Caco-2 (cell line): ENCODE results near the gene TJAP1. TPM values are rescaled to one million over a fixed set of nuclear protein-coding genes. Genes with fewer than 3 reads are reported as not detected.

ENCODE experiments used
- BruUV-seq: library from RNA; stranded (reverse); fragments of 400-500 nt; replicated peaks from 2 replicates; lab custom pipeline; 2021; lab: Mats Ljungman, UMichigan
- CTCF ChIA-PET: fragments of 300-600 bp; sonication (Branson Sonifier 250); formaldehyde crosslinking; loops from one replicate; lab custom pipeline; 2022; ENCODE audit warnings: antibody characterized with exemption; lab: Charles Lee
- POLR2A ChIA-PET: fragments of 300-600 bp; sonication (Branson Sonifier 250); formaldehyde crosslinking; loops from one replicate; lab custom pipeline; 2022; ENCODE audit warnings: antibody characterized with exemption; lab: Charles Lee
- DNase-seq, 2 experiments: peaks; one replicate each; pipeline versions ENCODE4 v3.0.0 to v3.0.0-alpha.2; 2020 to 2022
- H3K27me3 ChIP-seq: replicated peaks from 2 replicates; pipeline ENCODE4 v1.6.0; 2011; ENCODE audit warnings: low read length; ENCODE audit not compliant: control insufficient read depth, insufficient read depth
- H3K36me3 ChIP-seq: 2 replicates; pipeline ENCODE4 v1.5.1; 2011; ENCODE audit warnings: low read length; ENCODE audit not compliant: control insufficient read depth, insufficient read depth
- H3K4me1 ChIP-seq: fragments of 250-450 bp; sonication (Bioruptor Pico); 2 replicates; pipeline ENCODE4 v1.5.1; 2020; ENCODE audit warnings: mild to moderate bottlenecking
- H3K4me3 ChIP-seq: 2 replicates; pipeline ENCODE4 v1.5.1; 2011; ENCODE audit warnings: low read depth, mild to moderate bottlenecking, control low read depth, low read length
- H3K9me3 ChIP-seq: fragments of 250-450 bp; sonication (Bioruptor Pico); 2 replicates; pipeline ENCODE4 v1.5.1; 2020; ENCODE audit warnings: mild to moderate bottlenecking, moderate library complexity
- H3K27ac Mint-ChIP-seq: one replicate; pipeline ENCODE4 v1.8.0; 2022; ENCODE audit warnings: mixed read lengths; ENCODE audit not compliant: unreplicated experiment
- H3K27me3 Mint-ChIP-seq: one replicate; pipeline ENCODE4 v1.8.0; 2022; ENCODE audit warnings: mixed read lengths; ENCODE audit not compliant: insufficient read depth, unreplicated experiment
- H3K36me3 Mint-ChIP-seq: one replicate; pipeline ENCODE4 v1.8.0; 2022; ENCODE audit warnings: mild to moderate bottlenecking, mixed read lengths; ENCODE audit not compliant: insufficient read depth, unreplicated experiment
- H3K4me1 Mint-ChIP-seq: one replicate; pipeline ENCODE4 v1.8.0; 2022; ENCODE audit warnings: low read depth, mixed read lengths; ENCODE audit not compliant: unreplicated experiment
- H3K4me3 Mint-ChIP-seq: one replicate; pipeline ENCODE4 v1.8.0; 2022; ENCODE audit warnings: mild to moderate bottlenecking, moderate library complexity, mixed read lengths; ENCODE audit not compliant: unreplicated experiment
- H3K9me3 Mint-ChIP-seq: one replicate; pipeline ENCODE4 v1.8.0; 2022; ENCODE audit warnings: mixed read lengths; ENCODE audit not compliant: unreplicated experiment
- intact Hi-C: fragments of 100-400 bp; cut with micrococcal nuclease; formaldehyde crosslinking; loops from one replicate; pipeline ENCODE4 v1.10.0; 2022; ENCODE audit not compliant: unreplicated experiment
- total RNA-seq: library from RNA; stranded (reverse); gene quantifications from 2 replicates; pipeline ENCODE4 v1.2.3, GENCODE V29; 2022
- TF ChIP-seq, protein P1 (sequence below), 2 experiments: fragments of 200-600 bp in 1 of 2; IDR thresholded peaks; 1 replicate in 1 of 2; 2 replicates in 1 of 2; pipeline versions ENCODE4 v1.5.1 to v1.8.0; 2011 to 2022; ENCODE audit warnings: antibody characterized with exemption in 1 of 2, control low read depth in 1 of 2, inconsistent platforms in 1 of 2, low read depth in 1 of 2, low read length in 1 of 2, mild to moderate bottlenecking in 1 of 2, moderate library complexity in 1 of 2; ENCODE audit not compliant: insufficient read depth in 1 of 2, severe bottlenecking in 1 of 2, unreplicated experiment in 1 of 2

Gene TJAP1
- total RNA-seq, 1 experiment from 2014 or later, result 34.0 TPM

DNA sequence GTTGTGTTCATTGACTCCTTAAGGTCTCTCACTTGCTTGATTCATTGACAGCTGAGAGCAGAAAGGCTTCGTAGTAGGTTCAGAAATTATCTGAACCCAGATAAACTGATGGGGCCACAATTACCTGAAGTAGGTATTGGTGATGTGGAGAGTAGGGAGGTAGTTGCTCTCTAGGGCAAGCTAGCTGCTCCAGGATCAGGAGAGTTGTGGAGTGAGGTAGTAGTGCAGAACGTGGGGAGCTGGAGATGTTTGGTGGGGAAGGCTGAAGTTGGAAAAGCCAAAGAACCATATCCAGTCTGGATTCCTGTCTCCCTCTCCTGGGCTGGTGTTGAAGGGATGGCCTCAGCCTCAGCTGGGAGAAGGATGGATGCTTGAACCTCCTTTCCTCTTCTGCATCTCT, 15.9 kb downstream of the TJAP1 start:
- TF ChIP-seq, protein P1, sequence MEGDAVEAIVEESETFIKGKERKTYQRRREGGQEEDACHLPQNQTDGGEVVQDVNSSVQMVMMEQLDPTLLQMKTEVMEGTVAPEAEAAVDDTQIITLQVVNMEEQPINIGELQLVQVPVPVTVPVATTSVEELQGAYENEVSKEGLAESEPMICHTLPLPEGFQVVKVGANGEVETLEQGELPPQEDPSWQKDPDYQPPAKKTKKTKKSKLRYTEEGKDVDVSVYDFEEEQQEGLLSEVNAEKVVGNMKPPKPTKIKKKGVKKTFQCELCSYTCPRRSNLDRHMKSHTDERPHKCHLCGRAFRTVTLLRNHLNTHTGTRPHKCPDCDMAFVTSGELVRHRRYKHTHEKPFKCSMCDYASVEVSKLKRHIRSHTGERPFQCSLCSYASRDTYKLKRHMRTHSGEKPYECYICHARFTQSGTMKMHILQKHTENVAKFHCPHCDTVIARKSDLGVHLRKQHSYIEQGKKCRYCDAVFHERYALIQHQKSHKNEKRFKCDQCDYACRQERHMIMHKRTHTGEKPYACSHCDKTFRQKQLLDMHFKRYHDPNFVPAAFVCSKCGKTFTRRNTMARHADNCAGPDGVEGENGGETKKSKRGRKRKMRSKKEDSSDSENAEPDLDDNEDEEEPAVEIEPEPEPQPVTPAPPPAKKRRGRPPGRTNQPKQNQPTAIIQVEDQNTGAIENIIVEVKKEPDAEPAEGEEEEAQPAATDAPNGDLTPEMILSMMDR (IDR thresholded peaks at IDR 0.05; ENCODE audit: insufficient read depth in 1 of 2, low read depth in 1 of 2, low read length in 1 of 2, severe bottlenecking in 1 of 2, unreplicated experiment in 1 of 2), result no peak
- BruUV-seq, result no TSS peak
- H3K4me1 Mint-ChIP-seq, result peaks cover 20% of the 10 kb centered on the region
- intact Hi-C loops, result no loop called here
- no peaks in the 10 kb centered on the region for H3K9me3 Mint-ChIP-seq
- Histone ChIP-seq H3K27me3 (no peaks in the 10 kb centered on the region), H3K4me3 (no peak overlapping the region), H3K9me3 (no peaks in the 10 kb centered on the region), H3K36me3 (no peaks in the 10 kb centered on the region), H3K4me1 (peaks cover 37% of the 10 kb centered on the region)
- H3K36me3 Mint-ChIP-seq, result peaks cover 7% of the 10 kb centered on the region
- H3K4me3 Mint-ChIP-seq, result no peak overlapping the region
- no peak overlapping the region for H3K27ac Mint-ChIP-seq
- no peaks in the 10 kb centered on the region for H3K27me3 Mint-ChIP-seq
- no peak for DNase-seq
- ChIA-PET CTCF (interaction anchor here (0.6 to 1.0 kb wide), 4 partner anchors 16 to 103 kb away, joined by 3 to 6 read pairs (median 3); partner anchors contain the start of gene TJAP1), POLR2A (interaction anchor here (0.9 kb wide), 1 partner anchor 8 kb away, joined by 3 read pairs; no protein-coding TSS in a partner anchor)

- no peaks in the 10 kb centered on the region for H3K9me3 ChIP-seq
- Mint-ChIP-seq H3K36me3 (peaks cover 13% of the 10 kb centered on the region), H3K27me3 (no peaks in the 10 kb centered on the region), H3K4me1 (peaks cover 20% of the 10 kb centered on the region), H3K27ac (no peak overlapping the region), H3K4me3 (no peak overlapping the region), H3K9me3 (no peaks in the 10 kb centered on the region)
- H3K27me3 ChIP-seq, result no peaks in the 10 kb centered on the region
- peaks cover 37% of the 10 kb centered on the region for H3K4me1 ChIP-seq
- ChIA-PET CTCF (interaction anchor here (1.0 kb wide), 1 partner anchor 16 kb away, joined by 3 read pairs; the partner anchor contains the start of gene TJAP1), POLR2A (interaction anchor here (0.9 kb wide), 1 partner anchor 8 kb away, joined by 3 read pairs; no protein-coding TSS in a partner anchor)
- BruUV-seq, result no TSS peak
- DNase-seq, result no peak
- TF ChIP-seq, protein P1 (IDR thresholded peaks at IDR 0.05; ENCODE audit: insufficient read depth in 1 of 2, low read depth in 1 of 2, low read length in 1 of 2, severe bottlenecking in 1 of 2, unreplicated experiment in 1 of 2), result no peak
- intact Hi-C loops, result no loop called here
- H3K4me3 ChIP-seq, result no peak overlapping the region
- H3K36me3 ChIP-seq, result no peaks in the 10 kb centered on the region; the same call in 1 of the 2 replicates
These were observed 16.5 kb downstream of the TJAP1 start for GRCh38 chr6:43493833-43494232.

DNA sequence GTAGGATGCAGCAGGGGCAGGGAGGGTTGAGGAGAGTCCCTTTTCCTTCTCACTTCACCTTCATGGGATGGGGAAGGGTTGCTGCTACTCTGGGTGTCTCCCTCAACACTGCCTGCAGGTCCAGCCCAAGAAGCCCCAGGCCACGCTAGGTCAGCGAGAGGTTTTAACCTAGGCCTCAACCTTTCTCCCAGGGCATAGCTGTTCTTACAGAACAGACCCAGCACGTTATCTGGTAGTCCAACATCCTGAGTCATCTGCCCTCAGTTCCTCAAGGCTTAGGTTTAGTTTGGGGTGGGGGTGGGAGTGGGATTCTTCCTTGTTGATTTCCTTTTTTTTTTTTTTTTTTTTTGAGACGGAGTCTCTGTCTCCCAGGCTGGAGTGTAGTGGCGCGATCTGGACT, 17.0 kb downstream of the TJAP1 start:
- no TSS peak for BruUV-seq
- no peak overlapping the region for H3K4me3 Mint-ChIP-seq
- Histone ChIP-seq H3K36me3 (peaks cover 2% of the 10 kb centered on the region; the same call in 1 of the 2 replicates), H3K9me3 (no peaks in the 10 kb centered on the region), H3K27me3 (no peaks in the 10 kb centered on the region), H3K4me3 (no peak overlapping the region), H3K4me1 (peaks cover 37% of the 10 kb centered on the region)
- H3K4me1 Mint-ChIP-seq, result peaks cover 20% of the 10 kb centered on the region
- ChIA-PET CTCF (interaction anchor here (1.0 kb wide), 1 partner anchor 17 kb away, joined by 3 read pairs; the partner anchor contains the start of gene TJAP1), POLR2A (interaction anchor here (0.9 kb wide), 1 partner anchor 9 kb away, joined by 3 read pairs; no protein-coding TSS in a partner anchor)
- H3K27me3 Mint-ChIP-seq, result no peaks in the 10 kb centered on the region
- H3K27ac Mint-ChIP-seq, result no peak overlapping the region
- H3K36me3 Mint-ChIP-seq, result peaks cover 17% of the 10 kb centered on the region
- TF ChIP-seq, protein P1 (IDR thresholded peaks at IDR 0.05; ENCODE audit: insufficient read depth in 1 of 2, low read depth in 1 of 2, low read length in 1 of 2, severe bottlenecking in 1 of 2, unreplicated experiment in 1 of 2), result no peak
- intact Hi-C loops, result no loop called here
- DNase-seq, result no peak
- H3K9me3 Mint-ChIP-seq, result no peaks in the 10 kb centered on the region
